Neural cell (in vitro differentiated cells): ENCODE results near the gene SLC4A9. TPM values are rescaled to one million over a fixed set of nuclear protein-coding genes. Genes with fewer than 3 reads are reported as not detected.

ENCODE experiments used
- H2AFZ ChIP-seq: fragments of 200-600, 300-800 bp; sonication (generic), shearing (Covaris generic); 2 replicates; pipeline ENCODE4 v1.6.0; 2014; ENCODE audit warnings: low read depth, mild to moderate bottlenecking, antibody characterized with exemption, low read length, moderate library complexity
- H3F3A ChIP-seq: fragments of 200-600 bp; shearing (Covaris generic); 2 replicates; pipeline ENCODE4 v1.6.1; 2016; ENCODE audit warnings: mild to moderate bottlenecking, moderate library complexity, mixed read lengths, antibody characterized with exemption, low read length; ENCODE audit not compliant: insufficient read depth, poor library complexity, severe bottlenecking
- H3K27ac ChIP-seq: fragments of 200-600, 300-800 bp; sonication (generic), shearing (Covaris generic); 2 replicates; pipeline ENCODE4 v1.5.1; 2014; ENCODE audit warnings: mild to moderate bottlenecking, low read length, moderate library complexity
- H3K27me3 ChIP-seq: fragments of 300-800, 200-600 bp; sonication (generic), shearing (Covaris generic); 2 replicates; pipeline ENCODE4 v1.6.0; 2014; ENCODE audit warnings: mild to moderate bottlenecking, low read depth, low read length, moderate library complexity; ENCODE audit not compliant: insufficient read depth
- H3K36me3 ChIP-seq: fragments of 300-800, 200-600 bp; sonication (generic), shearing (Covaris generic); 2 replicates; pipeline ENCODE4 v1.5.1; 2014; ENCODE audit warnings: mild to moderate bottlenecking, antibody characterized with exemption, low read length, moderate library complexity; ENCODE audit not compliant: insufficient read depth
- H3K4me2 ChIP-seq: fragments of 300-800, 200-600 bp; sonication (generic), shearing (Covaris generic); 2 replicates; pipeline ENCODE4 v1.6.0; 2014; ENCODE audit warnings: mild to moderate bottlenecking, low read length
- H3K4me3 ChIP-seq: fragments of 300-800, 200-600 bp; sonication (generic), shearing (Covaris generic); 2 replicates; pipeline ENCODE4 v1.5.1; 2014; ENCODE audit warnings: mild to moderate bottlenecking, low read length, moderate library complexity
- H3K79me2 ChIP-seq: fragments of 200-600 bp; shearing (Covaris generic); replicated peaks from 2 replicates; pipeline ENCODE4 v1.6.0; 2014; ENCODE audit warnings: mild to moderate bottlenecking, low read length, moderate library complexity; ENCODE audit not compliant: insufficient read depth
- H3K9ac ChIP-seq: fragments of 300-800, 200-600 bp; sonication (generic), shearing (Covaris generic); 2 replicates; pipeline ENCODE4 v1.6.1; 2016; ENCODE audit warnings: mild to moderate bottlenecking, low read length, mixed read lengths
- H3K9me2 ChIP-seq: fragments of 200-600 bp; shearing (Covaris generic); 2 replicates; pipeline ENCODE4 v1.6.1; 2016; ENCODE audit warnings: mild to moderate bottlenecking, low read length, mixed read lengths; ENCODE audit not compliant: insufficient read depth
- H3K9me3 ChIP-seq: fragments of 200-600, 300-800 bp; sonication (generic), shearing (Covaris generic); 2 replicates; pipeline ENCODE4 v1.6.1; 2016; ENCODE audit warnings: mild to moderate bottlenecking, mixed run types, low read length, moderate library complexity, mixed read lengths
- H4K20me1 ChIP-seq: fragments of 200-600 bp; shearing (Covaris generic); 2 replicates; pipeline ENCODE4 v1.6.1; 2016; ENCODE audit warnings: mild to moderate bottlenecking, mixed run types; ENCODE audit not compliant: insufficient read depth
- EP300 ChIP-seq: fragments of 450-650 bp; conservative IDR thresholded peaks from 2 replicates; pipeline ENCODE4 v1.6.1; 2014; ENCODE audit warnings: antibody characterized with exemption, mild to moderate bottlenecking, moderate library complexity; ENCODE audit not compliant: poor library complexity, severe bottlenecking
- EZH2 ChIP-seq: fragments of 200-600, 300-800 bp; shearing (Covaris generic), sonication (generic); IDR thresholded peaks from 2 replicates; pipeline ENCODE4 v1.6.1; 2014; ENCODE audit warnings: antibody characterized with exemption, low read length, borderline replicate concordance, mild to moderate bottlenecking; ENCODE audit not compliant: insufficient read depth, poor library complexity, severe bottlenecking
- MXI1 ChIP-seq: fragments of 450-650 bp; conservative IDR thresholded peaks from 2 replicates; pipeline ENCODE4 v1.6.1; 2014; ENCODE audit warnings: antibody characterized with exemption, mild to moderate bottlenecking; ENCODE audit not compliant: poor library complexity, severe bottlenecking
- POLR2AphosphoS5 ChIP-seq: IDR thresholded peaks from 2 replicates; pipeline ENCODE4 v1.6.1; 2012
- RAD21 ChIP-seq: fragments of 450-650 bp; conservative IDR thresholded peaks from 2 replicates; pipeline ENCODE4 v1.6.1; 2014; ENCODE audit warnings: antibody characterized with exemption, mild to moderate bottlenecking, moderate library complexity
- SMC3 ChIP-seq: fragments of 450-650 bp; conservative IDR thresholded peaks from 2 replicates; pipeline ENCODE4 v1.6.1; 2014; ENCODE audit warnings: antibody characterized with exemption, mild to moderate bottlenecking, moderate library complexity; ENCODE audit not compliant: poor library complexity
- TAF1 ChIP-seq: IDR thresholded peaks from 2 replicates; pipeline ENCODE4 v1.6.1; 2012; ENCODE audit warnings: low read depth
- polyA plus RNA-seq: library from polyadenylated mRNA; depleted of rRNA; stranded (reverse); fragments of >200 nt; gene quantifications from 2 replicates; pipeline ENCODE4 v1.2.3, GENCODE V29; 2014
- TF ChIP-seq, protein P1 (sequence below): IDR thresholded peaks from 2 replicates; pipeline ENCODE4 v1.6.1; 2012; ENCODE audit warnings: borderline replicate concordance
- TF ChIP-seq, protein P2 (sequence below): fragments of 450-650 bp; IDR thresholded peaks from 2 replicates; pipeline ENCODE4 v1.5.1; 2014; ENCODE audit warnings: antibody characterized with exemption, mild to moderate bottlenecking, moderate library complexity; ENCODE audit not compliant: poor library complexity, severe bottlenecking

The SLC4A9 gene
- polyA plus RNA-seq, 1 donor from 2014 or later: not detected

DNA sequence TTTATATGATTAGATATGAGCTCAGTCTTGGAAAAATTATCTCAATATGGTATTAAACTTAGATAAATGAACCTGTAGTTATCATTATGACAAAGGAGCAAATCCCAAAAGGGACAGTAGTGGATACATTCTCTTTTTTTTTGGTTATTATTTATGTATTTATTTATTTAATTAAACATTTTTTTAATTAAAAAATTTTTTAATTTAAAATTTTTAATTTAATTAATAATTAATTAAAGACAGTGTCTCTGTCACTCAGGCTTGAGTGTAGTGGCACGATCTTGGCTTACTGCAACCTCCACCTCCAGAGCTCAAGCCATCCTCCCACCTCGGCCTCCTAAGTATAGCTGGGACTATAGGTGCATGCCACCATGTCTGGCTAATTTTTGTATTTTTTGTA is 57.2 kb downstream of the SLC4A9 start:
- peaks cover 54% of the 10 kb centered on the region for H3K79me2 ChIP-seq
- no peak overlapping the region for H3K9ac ChIP-seq
- no peaks in the 10 kb centered on the region for H3K36me3 ChIP-seq
- no peaks in the 10 kb centered on the region for H4K20me1 ChIP-seq
- H2AFZ ChIP-seq: no peak overlapping the region
- H3K27me3 ChIP-seq: no peaks in the 10 kb centered on the region
- H3K27ac ChIP-seq: no peak overlapping the region
- H3K9me3 ChIP-seq: no peaks in the 10 kb centered on the region
- H3F3A ChIP-seq: no peaks in the 10 kb centered on the region
- TF ChIP-seq POLR2AphosphoS5 (no peak), TAF1 (no peak), RAD21 (no peak), EZH2 (no peak), MXI1 (no peak), SMC3 (no peak), EP300 (no peak)
- TF ChIP-seq, protein P1, sequence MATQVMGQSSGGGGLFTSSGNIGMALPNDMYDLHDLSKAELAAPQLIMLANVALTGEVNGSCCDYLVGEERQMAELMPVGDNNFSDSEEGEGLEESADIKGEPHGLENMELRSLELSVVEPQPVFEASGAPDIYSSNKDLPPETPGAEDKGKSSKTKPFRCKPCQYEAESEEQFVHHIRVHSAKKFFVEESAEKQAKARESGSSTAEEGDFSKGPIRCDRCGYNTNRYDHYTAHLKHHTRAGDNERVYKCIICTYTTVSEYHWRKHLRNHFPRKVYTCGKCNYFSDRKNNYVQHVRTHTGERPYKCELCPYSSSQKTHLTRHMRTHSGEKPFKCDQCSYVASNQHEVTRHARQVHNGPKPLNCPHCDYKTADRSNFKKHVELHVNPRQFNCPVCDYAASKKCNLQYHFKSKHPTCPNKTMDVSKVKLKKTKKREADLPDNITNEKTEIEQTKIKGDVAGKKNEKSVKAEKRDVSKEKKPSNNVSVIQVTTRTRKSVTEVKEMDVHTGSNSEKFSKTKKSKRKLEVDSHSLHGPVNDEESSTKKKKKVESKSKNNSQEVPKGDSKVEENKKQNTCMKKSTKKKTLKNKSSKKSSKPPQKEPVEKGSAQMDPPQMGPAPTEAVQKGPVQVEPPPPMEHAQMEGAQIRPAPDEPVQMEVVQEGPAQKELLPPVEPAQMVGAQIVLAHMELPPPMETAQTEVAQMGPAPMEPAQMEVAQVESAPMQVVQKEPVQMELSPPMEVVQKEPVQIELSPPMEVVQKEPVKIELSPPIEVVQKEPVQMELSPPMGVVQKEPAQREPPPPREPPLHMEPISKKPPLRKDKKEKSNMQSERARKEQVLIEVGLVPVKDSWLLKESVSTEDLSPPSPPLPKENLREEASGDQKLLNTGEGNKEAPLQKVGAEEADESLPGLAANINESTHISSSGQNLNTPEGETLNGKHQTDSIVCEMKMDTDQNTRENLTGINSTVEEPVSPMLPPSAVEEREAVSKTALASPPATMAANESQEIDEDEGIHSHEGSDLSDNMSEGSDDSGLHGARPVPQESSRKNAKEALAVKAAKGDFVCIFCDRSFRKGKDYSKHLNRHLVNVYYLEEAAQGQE: no peak
- TF ChIP-seq, protein P2, sequence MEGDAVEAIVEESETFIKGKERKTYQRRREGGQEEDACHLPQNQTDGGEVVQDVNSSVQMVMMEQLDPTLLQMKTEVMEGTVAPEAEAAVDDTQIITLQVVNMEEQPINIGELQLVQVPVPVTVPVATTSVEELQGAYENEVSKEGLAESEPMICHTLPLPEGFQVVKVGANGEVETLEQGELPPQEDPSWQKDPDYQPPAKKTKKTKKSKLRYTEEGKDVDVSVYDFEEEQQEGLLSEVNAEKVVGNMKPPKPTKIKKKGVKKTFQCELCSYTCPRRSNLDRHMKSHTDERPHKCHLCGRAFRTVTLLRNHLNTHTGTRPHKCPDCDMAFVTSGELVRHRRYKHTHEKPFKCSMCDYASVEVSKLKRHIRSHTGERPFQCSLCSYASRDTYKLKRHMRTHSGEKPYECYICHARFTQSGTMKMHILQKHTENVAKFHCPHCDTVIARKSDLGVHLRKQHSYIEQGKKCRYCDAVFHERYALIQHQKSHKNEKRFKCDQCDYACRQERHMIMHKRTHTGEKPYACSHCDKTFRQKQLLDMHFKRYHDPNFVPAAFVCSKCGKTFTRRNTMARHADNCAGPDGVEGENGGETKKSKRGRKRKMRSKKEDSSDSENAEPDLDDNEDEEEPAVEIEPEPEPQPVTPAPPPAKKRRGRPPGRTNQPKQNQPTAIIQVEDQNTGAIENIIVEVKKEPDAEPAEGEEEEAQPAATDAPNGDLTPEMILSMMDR: no peak
- no peak overlapping the region for H3K4me3 ChIP-seq
- H3K4me2 ChIP-seq: no peak overlapping the region
- no peaks in the 10 kb centered on the region for H3K9me2 ChIP-seq

DNA sequence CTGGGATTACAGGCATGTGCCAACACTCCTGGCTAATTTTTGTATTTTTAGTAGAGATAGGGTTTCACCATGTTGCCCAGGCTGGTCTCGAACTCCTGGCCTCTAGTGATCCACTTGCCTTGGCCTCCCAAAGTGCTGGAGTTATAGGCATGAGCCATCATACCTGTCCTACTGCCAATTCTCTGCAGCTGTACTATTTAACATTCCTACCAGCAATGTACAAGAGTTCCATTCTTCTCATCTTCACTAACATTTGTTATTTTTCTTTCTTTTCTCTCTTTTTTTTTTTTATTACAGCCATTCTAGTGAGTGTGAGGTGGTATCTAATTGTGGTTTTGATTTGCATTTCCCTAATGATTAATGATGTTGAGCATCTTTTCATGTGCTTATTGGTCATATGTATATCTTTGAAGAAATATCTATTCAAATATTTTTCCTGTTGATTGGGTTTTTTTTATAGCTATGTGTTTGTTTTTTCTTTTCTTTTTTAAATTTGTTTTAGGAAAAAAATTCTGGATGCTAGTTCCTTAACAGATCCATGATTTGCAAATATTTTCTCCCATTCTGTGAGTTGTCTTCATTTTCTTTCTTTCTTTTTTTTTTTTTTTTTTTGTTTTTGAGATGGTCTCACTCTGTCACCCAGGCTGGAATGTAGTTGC is 59.0 kb downstream of the SLC4A9 start:
- H3K4me3 ChIP-seq: no peak overlapping the region
- no peak overlapping the region for H3K27ac ChIP-seq
- H3K79me2 ChIP-seq: peaks cover 54% of the 10 kb centered on the region
- no peaks in the 10 kb centered on the region for H3K27me3 ChIP-seq
- H4K20me1 ChIP-seq: no peaks in the 10 kb centered on the region
- no peaks in the 10 kb centered on the region for H3K9me2 ChIP-seq
- H2AFZ ChIP-seq: no peak overlapping the region
- H3K4me2 ChIP-seq: no peak overlapping the region
- no peak for TF ChIP-seq SMC3
- TF ChIP-seq, protein P2: no peak
- TF ChIP-seq, protein P1: no peak
- no peak for TF ChIP-seq POLR2AphosphoS5
- TF ChIP-seq RAD21: no peak
- no peak for TF ChIP-seq EP300
- H3K9me3 ChIP-seq: no peaks in the 10 kb centered on the region
- H3K36me3 ChIP-seq: no peaks in the 10 kb centered on the region
- no peaks in the 10 kb centered on the region for H3F3A ChIP-seq
- no peak overlapping the region for H3K9ac ChIP-seq
